H9 (cell line): ENCODE measurements around the gene HAND2. TPM values are rescaled to one million over a fixed set of nuclear protein-coding genes. Genes with fewer than 3 reads are reported as not detected.

Source experiments
- DNase-seq: peaks from one replicate; pipeline ENCODE4 v3.0.0-alpha.2; 2017
- H2AFZ ChIP-seq: one replicate; pipeline ENCODE4 v1.6.1; 2013; ENCODE audit warnings: mild to moderate bottlenecking, low read length, control low read depth, moderate library complexity
- H2AK5ac ChIP-seq: 2 replicates; pipeline ENCODE4 v1.6.1; 2013; ENCODE audit warnings: low read length, control low read depth, mixed read lengths; ENCODE audit not compliant: insufficient read length
- H2BK120ac ChIP-seq: one replicate; pipeline ENCODE4 v1.6.1; 2013; ENCODE audit warnings: low read depth, mild to moderate bottlenecking, low read length, control low read depth, inconsistent platforms; ENCODE audit not compliant: poor library complexity, severe bottlenecking
- H2BK12ac ChIP-seq: 2 replicates; pipeline ENCODE4 v1.6.1; 2013; ENCODE audit warnings: low read length, control low read depth, mixed read lengths, low read depth; ENCODE audit not compliant: insufficient read length
- H2BK15ac ChIP-seq: 2 replicates; pipeline ENCODE4 v1.6.1; 2013; ENCODE audit warnings: low read depth, low read length, control low read depth
- H2BK20ac ChIP-seq: one replicate; pipeline ENCODE4 v1.6.1; 2013; ENCODE audit warnings: low read depth, mild to moderate bottlenecking, low read length, control low read depth, inconsistent platforms; ENCODE audit not compliant: poor library complexity, severe bottlenecking
- H2BK5ac ChIP-seq: 2 replicates; pipeline ENCODE4 v1.6.1; 2013; ENCODE audit warnings: low read length, control low read depth, mixed read lengths; ENCODE audit not compliant: insufficient read length
- H3K14ac ChIP-seq: 2 replicates; pipeline ENCODE4 v1.6.1; 2013; ENCODE audit warnings: low read length, control low read depth; ENCODE audit not compliant: insufficient read depth
- H3K18ac ChIP-seq: 2 replicates; pipeline ENCODE4 v1.6.1; 2013; ENCODE audit warnings: low read depth, mild to moderate bottlenecking, mixed read lengths, low read length, control low read depth; ENCODE audit not compliant: insufficient read length
- H3K23ac ChIP-seq: 2 replicates; pipeline ENCODE4 v1.6.1; 2013; ENCODE audit warnings: low read length, control low read depth, mixed read lengths, low read depth; ENCODE audit not compliant: insufficient read length
- H3K23me2 ChIP-seq: 2 replicates; pipeline ENCODE4 v1.6.1; 2013; ENCODE audit warnings: low read depth, mild to moderate bottlenecking, mixed read lengths, low read length, control low read depth; ENCODE audit not compliant: insufficient read length, poor library complexity, severe bottlenecking
- H3K27ac ChIP-seq: 2 replicates; pipeline ENCODE4 v1.5.1; 2013; ENCODE audit warnings: low read length, control low read depth, mixed read lengths, low read depth; ENCODE audit not compliant: insufficient read length
- H3K27me3 ChIP-seq: 2 replicates; pipeline ENCODE4 v1.6.1; 2013; ENCODE audit warnings: low read length, control low read depth, inconsistent platforms; ENCODE audit not compliant: insufficient read depth
- H3K4ac ChIP-seq: 2 replicates; pipeline ENCODE4 v1.6.1; 2013; ENCODE audit warnings: low read depth, mild to moderate bottlenecking, control low read depth, inconsistent platforms, low read length, moderate library complexity
- H3K4me1 ChIP-seq: 2 replicates; pipeline ENCODE4 v1.6.1; 2013; ENCODE audit warnings: low read length, control low read depth, inconsistent platforms; ENCODE audit not compliant: insufficient read depth
- H3K4me2 ChIP-seq: 2 replicates; pipeline ENCODE4 v1.6.1; 2013; ENCODE audit warnings: low read length, control low read depth, mixed read lengths; ENCODE audit not compliant: insufficient read length, insufficient read depth
- H3K56ac ChIP-seq: 2 replicates; pipeline ENCODE4 v1.6.1; 2013; ENCODE audit warnings: low read depth, mild to moderate bottlenecking, mixed read lengths, low read length, control low read depth; ENCODE audit not compliant: insufficient read length
- H3K79me1 ChIP-seq: 2 replicates; pipeline ENCODE4 v1.6.1; 2013; ENCODE audit warnings: low read depth, mild to moderate bottlenecking, moderate library complexity, low read length, control low read depth, inconsistent platforms; ENCODE audit not compliant: insufficient read depth, poor library complexity, severe bottlenecking
- H3K79me2 ChIP-seq: 2 replicates; pipeline ENCODE4 v1.6.1; 2013; ENCODE audit warnings: low read length, control low read depth, inconsistent platforms; ENCODE audit not compliant: insufficient read depth
- H3K9ac ChIP-seq: 2 replicates; pipeline ENCODE4 v1.6.1; 2013; ENCODE audit warnings: low read length, control low read depth, mixed read lengths; ENCODE audit not compliant: insufficient read length; ENCODE audit errors: extremely low read depth
- H3K9me3 ChIP-seq: one replicate; pipeline ENCODE4 v1.6.1; 2013; ENCODE audit warnings: low read depth, low read length, inconsistent platforms; ENCODE audit not compliant: control insufficient read depth
- H3T11ph ChIP-seq: one replicate; pipeline ENCODE4 v1.6.1; 2013; ENCODE audit warnings: mild to moderate bottlenecking, low read length, control low read depth, inconsistent platforms
- H4K20me1 ChIP-seq: one replicate; pipeline ENCODE4 v1.6.1; 2013; ENCODE audit not compliant: control insufficient read depth, insufficient read length, insufficient read depth
- H4K5ac ChIP-seq: 2 replicates; pipeline ENCODE4 v1.6.1; 2013; ENCODE audit warnings: low read depth, mild to moderate bottlenecking, mixed read lengths, low read length, control low read depth; ENCODE audit not compliant: insufficient read length
- H4K8ac ChIP-seq: replicated peaks from 2 replicates; pipeline ENCODE4 v1.6.1; 2013; ENCODE audit warnings: low read length, control low read depth, mixed read lengths, low read depth; ENCODE audit not compliant: insufficient read length
- H4K91ac ChIP-seq: 2 replicates; pipeline ENCODE4 v1.6.1; 2013; ENCODE audit warnings: low read depth, mild to moderate bottlenecking, moderate library complexity, mixed read lengths, low read length, control low read depth; ENCODE audit not compliant: insufficient read length
- H3K27ac Mint-ChIP-seq, 3 experiments: 2 replicates in 2 of 3; 3 replicates in 1 of 3; pipeline ENCODE4 v1.8.0; 2020 to 2021; ENCODE audit warnings: mixed read lengths in 3 of 3, mild to moderate bottlenecking in 1 of 3, moderate library complexity in 1 of 3
- H3K27me3 Mint-ChIP-seq: 2 replicates; pipeline ENCODE4 v1.8.0; 2021; ENCODE audit warnings: low read depth, mild to moderate bottlenecking, moderate library complexity, mixed read lengths
- H3K36me3 Mint-ChIP-seq, 3 experiments: 2 replicates in 2 of 3; 3 replicates in 1 of 3; pipeline ENCODE4 v1.8.0; 2020 to 2021; ENCODE audit warnings: low read depth in 3 of 3, mixed read lengths in 3 of 3; ENCODE audit not compliant: insufficient read depth in 1 of 3
- H3K4me1 Mint-ChIP-seq, 2 experiments: 2 replicates each; pipeline ENCODE4 v1.8.0; 2020; ENCODE audit warnings: mixed read lengths in 2 of 2
- H3K4me3 Mint-ChIP-seq, 2 experiments: 2 replicates in 1 of 2; 3 replicates in 1 of 2; pipeline ENCODE4 v1.8.0; 2020 to 2021; ENCODE audit warnings: mild to moderate bottlenecking in 2 of 2, mixed read lengths in 2 of 2, moderate library complexity in 1 of 2
- H3K9me3 Mint-ChIP-seq, 2 experiments: 2 replicates in 1 of 2; 3 replicates in 1 of 2; pipeline ENCODE4 v1.8.0; 2020; ENCODE audit warnings: mild to moderate bottlenecking in 2 of 2, mixed read lengths in 2 of 2, moderate library complexity in 1 of 2
- whole genome bisulfite sequencing: extraction: QIAGEN DNeasy Blood & Tissue Kit; methylation state at CpG from one replicate; pipeline ENCODE4 v1.1.7; 2013; ENCODE audit warnings: missing lambda C conversion rate, low lambda C conversion rate, mixed read lengths; ENCODE audit not compliant: insufficient read length; ENCODE audit errors: extremely low coverage; 5-methylcytosine and 5-hydroxymethylcytosine counted together
- total RNA-seq: library from RNA; stranded (reverse); gene quantifications from 2 replicates; pipeline ENCODE4 v1.2.1, GENCODE V29; 2021
- TF ChIP-seq, protein P1 (sequence below): fragments of 200-600 bp; sonication (generic); conservative IDR thresholded peaks from 3 replicates; pipeline ENCODE4 v1.8.0; 2021; ENCODE audit warnings: antibody characterized with exemption, mild to moderate bottlenecking

Gene HAND2
- total RNA-seq, 1 experiment from 2014 or later, result not detected

DNA sequence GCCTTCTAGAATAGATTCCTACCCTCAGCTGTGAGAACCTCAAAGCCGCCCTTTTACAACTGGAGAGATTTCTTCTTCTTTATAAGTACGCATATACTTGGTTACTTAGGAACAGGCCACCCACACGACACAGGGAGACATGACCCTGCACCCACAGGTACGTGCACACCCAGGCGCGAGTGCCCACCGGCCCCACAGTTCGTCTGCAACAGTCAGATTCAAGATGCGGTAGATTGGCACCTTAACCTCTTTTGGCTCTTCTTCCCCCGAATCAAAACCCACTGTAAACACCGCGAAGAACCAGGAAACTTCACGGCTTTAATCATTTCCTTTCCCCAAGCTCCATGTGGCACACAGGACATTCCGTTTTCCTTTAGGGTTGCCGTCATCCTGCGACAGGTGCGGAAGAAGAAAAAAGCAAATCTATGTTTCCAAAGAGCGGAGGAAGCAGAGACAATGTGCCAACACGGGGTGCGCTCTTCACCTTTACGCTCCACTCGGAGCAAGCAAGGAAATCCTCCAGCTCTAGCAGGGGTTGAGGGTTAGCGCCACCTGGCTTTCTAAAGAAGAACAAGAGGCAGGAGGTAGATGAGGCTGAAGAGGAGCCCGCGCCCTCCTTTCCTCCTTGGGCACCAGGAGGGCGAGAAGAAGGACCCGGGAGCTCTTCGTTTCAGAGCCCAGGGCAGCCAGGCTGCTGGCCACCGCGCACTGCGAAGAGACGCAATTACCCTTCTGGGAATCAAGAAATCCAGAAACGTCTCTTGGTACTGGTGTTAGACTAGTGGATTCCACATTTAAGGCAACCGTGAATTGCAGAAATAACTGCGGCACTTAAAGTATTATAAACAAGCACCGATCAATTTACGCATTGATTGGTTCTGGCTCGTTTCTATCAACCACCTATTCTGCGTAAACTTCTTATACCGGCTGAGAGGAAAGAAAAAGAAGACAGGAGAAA is 35.7 kb downstream of the HAND2 start:
- peaks cover 4% of the 10 kb centered on the region for H3K23me2 ChIP-seq
- H3K4ac ChIP-seq, result no peak overlapping the region
- Mint-ChIP-seq H3K9me3 (no peaks in the 10 kb centered on the region; a peak in 1 of 5 replicates), H3K27ac (no peak overlapping the region), H3K4me3 (peak overlapping the region; percentile 65 to 79), H3K27me3 (peaks cover 76% of the 10 kb centered on the region), H3K4me1 (peaks cover 22 to 30% of the 10 kb centered on the region in 2 experiments), H3K36me3 (peaks cover 0 to 2% (median 0%) of the 10 kb centered on the region in 3 experiments; a peak in 1 of 7 replicates)
- no peaks in the 10 kb centered on the region for H3K4me1 ChIP-seq
- H2BK15ac ChIP-seq, result no peak overlapping the region
- H4K5ac ChIP-seq, result no peak overlapping the region
- no peak overlapping the region for H3K14ac ChIP-seq
- peak overlapping the region; percentile 65 for H2AFZ ChIP-seq
- no peak overlapping the region for H3K9ac ChIP-seq
- H3K4me2 ChIP-seq, result peak overlapping the region; percentile 73
- no peak overlapping the region for H3K27ac ChIP-seq
- no peak overlapping the region for H4K8ac ChIP-seq
- H2BK20ac ChIP-seq, result no peak overlapping the region
- H4K91ac ChIP-seq, result no peak overlapping the region
- DNase-seq, result peak; percentile 88
- H4K20me1 ChIP-seq, result no peaks in the 10 kb centered on the region
- no peak overlapping the region for H3K23ac ChIP-seq
- H3K9me3 ChIP-seq, result no peaks in the 10 kb centered on the region
- no peak overlapping the region for H3T11ph ChIP-seq
- no peak overlapping the region for H3K18ac ChIP-seq
- peaks cover 14% of the 10 kb centered on the region for H3K27me3 ChIP-seq
- WGBS, result no CpG with 5 or more reads among the region's 40 CpGs
- H3K56ac ChIP-seq, result no peak overlapping the region
- H2BK12ac ChIP-seq, result no peak overlapping the region
- TF ChIP-seq, protein P1, sequence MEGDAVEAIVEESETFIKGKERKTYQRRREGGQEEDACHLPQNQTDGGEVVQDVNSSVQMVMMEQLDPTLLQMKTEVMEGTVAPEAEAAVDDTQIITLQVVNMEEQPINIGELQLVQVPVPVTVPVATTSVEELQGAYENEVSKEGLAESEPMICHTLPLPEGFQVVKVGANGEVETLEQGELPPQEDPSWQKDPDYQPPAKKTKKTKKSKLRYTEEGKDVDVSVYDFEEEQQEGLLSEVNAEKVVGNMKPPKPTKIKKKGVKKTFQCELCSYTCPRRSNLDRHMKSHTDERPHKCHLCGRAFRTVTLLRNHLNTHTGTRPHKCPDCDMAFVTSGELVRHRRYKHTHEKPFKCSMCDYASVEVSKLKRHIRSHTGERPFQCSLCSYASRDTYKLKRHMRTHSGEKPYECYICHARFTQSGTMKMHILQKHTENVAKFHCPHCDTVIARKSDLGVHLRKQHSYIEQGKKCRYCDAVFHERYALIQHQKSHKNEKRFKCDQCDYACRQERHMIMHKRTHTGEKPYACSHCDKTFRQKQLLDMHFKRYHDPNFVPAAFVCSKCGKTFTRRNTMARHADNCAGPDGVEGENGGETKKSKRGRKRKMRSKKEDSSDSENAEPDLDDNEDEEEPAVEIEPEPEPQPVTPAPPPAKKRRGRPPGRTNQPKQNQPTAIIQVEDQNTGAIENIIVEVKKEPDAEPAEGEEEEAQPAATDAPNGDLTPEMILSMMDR, result peak; percentile 92
- no peak overlapping the region for H2BK5ac ChIP-seq
- no peak overlapping the region for H2AK5ac ChIP-seq
- H3K79me2 ChIP-seq, result no peaks in the 10 kb centered on the region
- no peak overlapping the region for H2BK120ac ChIP-seq
- H3K79me1 ChIP-seq, result no peaks in the 10 kb centered on the region
